ENCODE data around the gene PMEL.

Gene PMEL

DNA sequence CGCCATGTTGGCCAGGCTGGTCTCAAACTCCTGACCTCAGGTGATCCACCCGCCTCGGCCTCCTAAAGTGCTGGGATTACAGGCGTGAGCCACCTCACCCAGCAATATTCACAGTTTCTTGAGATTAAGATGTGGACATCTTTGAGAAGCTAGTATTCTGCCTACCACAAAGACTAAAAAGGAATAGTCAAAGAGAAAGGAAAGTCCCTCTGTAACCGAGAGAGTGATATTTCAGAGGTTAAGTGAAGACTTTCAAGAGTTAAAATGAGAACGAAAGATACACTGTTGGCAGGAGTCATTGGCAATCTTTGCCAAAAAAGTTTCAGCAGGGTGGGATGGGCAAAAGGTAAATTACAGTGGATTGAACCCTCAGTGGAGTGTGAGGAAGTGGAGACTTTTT, 19.3 kb downstream of the PMEL start:
- no peaks in the 10 kb centered on the region for H3K9me3 ChIP-seq
- no peak overlapping the region for H3K27ac ChIP-seq
- H3K4me1 ChIP-seq, result no peaks in the 10 kb centered on the region
- DNase-seq, result no peak
- intact Hi-C loops (cut with DNase I; ENCODE audit: low total_unique reads), result no loop called here
- no peak overlapping the region for H3K4me3 ChIP-seq
- H3K36me3 ChIP-seq, result peaks cover 0 to 63% (median 7%) of the 10 kb centered on the region in 3 donors
- H3K27me3 ChIP-seq, result no peaks in the 10 kb centered on the region
- no peak for TF ChIP-seq CTCF (IDR thresholded peaks at IDR 0.05)

GRCh38 chr12:55942577-55943136, 23.2 kb downstream of the PMEL start:
- Histone ChIP-seq H3K36me3 (peaks cover 0 to 60% (median 3%) of the 10 kb centered on the region in 3 donors), H3K4me3 (no peak overlapping the region), H3K9me3 (no peaks in the 10 kb centered on the region), H3K4me1 (peaks cover 0 to 7% (median 5%) of the 10 kb centered on the region in 4 donors), H3K27me3 (no peaks in the 10 kb centered on the region), H3K27ac (no peak overlapping the region)
- intact Hi-C loops (cut with DNase I; ENCODE audit: low total_unique reads), result no loop called here
- DNase-seq, result no peak
- TF ChIP-seq CTCF (IDR thresholded peaks at IDR 0.05), result no peak

DNA sequence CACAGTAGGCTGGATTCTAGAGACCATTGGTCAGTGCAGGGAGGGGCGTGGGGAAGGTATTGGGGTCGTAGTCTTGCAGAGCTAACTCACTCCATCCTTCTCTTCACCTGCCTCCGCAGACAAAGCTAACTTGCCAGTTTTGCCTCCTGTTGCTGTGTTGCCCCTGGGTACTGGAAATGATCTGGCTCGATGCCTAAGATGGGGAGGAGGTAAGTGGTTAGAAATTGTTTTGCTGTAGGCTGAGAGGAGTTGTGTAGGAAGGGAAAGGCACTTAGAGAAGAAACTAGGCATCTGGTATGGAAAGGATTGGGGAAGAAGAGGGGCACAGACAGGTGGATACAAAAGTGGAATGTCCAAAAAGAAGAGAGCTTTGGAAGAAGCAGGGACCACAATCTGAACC, 23.8 kb downstream of the PMEL start:
- Histone ChIP-seq H3K4me1 (peaks cover 0 to 7% (median 5%) of the 10 kb centered on the region in 4 donors), H3K9me3 (no peaks in the 10 kb centered on the region), H3K4me3 (no peak overlapping the region), H3K27ac (no peak overlapping the region), H3K36me3 (peaks cover 0 to 54% (median 3%) of the 10 kb centered on the region in 3 donors), H3K27me3 (no peaks in the 10 kb centered on the region)
- no peak for TF ChIP-seq CTCF (IDR thresholded peaks at IDR 0.05)
- DNase-seq, result no peak
- intact Hi-C loops (cut with DNase I; ENCODE audit: low total_unique reads), result no loop called here

GRCh38 chr12:55940065-55940732, 25.6 kb downstream of the PMEL start:
- H3K27me3 ChIP-seq, result no peaks in the 10 kb centered on the region
- TF ChIP-seq CTCF (IDR thresholded peaks at IDR 0.05), result peak; percentile 84 to 85
- peak overlapping the region; percentile 37 to 48 for H3K27ac ChIP-seq
- peak; percentile 85 to 90 for DNase-seq
- H3K4me3 ChIP-seq, result peak overlapping the region; percentile 24 to 36
- H3K36me3 ChIP-seq, result peaks cover 0 to 43% (median 3%) of the 10 kb centered on the region in 3 donors
- intact Hi-C loops (cut with DNase I; ENCODE audit: low total_unique reads), result loop anchor here (2.0 kb wide), 1 partner anchor 201 kb away; no protein-coding TSS in a partner anchor
- no peaks in the 10 kb centered on the region for H3K9me3 ChIP-seq
- peaks cover 0 to 7% (median 5%) of the 10 kb centered on the region in 4 donors for H3K4me1 ChIP-seq

- H3K27ac ChIP-seq, result no peak overlapping the region
- intact Hi-C loops (cut with DNase I; ENCODE audit: low total_unique reads), result loop anchor here (5.0 kb wide), 1 partner anchor 107 kb away; no protein-coding TSS in a partner anchor
- TF ChIP-seq CTCF (IDR thresholded peaks at IDR 0.05), result no peak
Measured at GRCh38 chr12:55938826-55939501, 26.9 kb downstream of the PMEL start.

More at GRCh38 chr12:55938826-55939501, 26.9 kb downstream of the PMEL start:
- no peak overlapping the region for H3K4me3 ChIP-seq
- DNase-seq, result no peak
- no peaks in the 10 kb centered on the region for H3K9me3 ChIP-seq
- peaks cover 0 to 31% (median 2%) of the 10 kb centered on the region in 3 donors for H3K36me3 ChIP-seq
- H3K27me3 ChIP-seq, result no peaks in the 10 kb centered on the region
- peaks cover 0 to 11% (median 5%) of the 10 kb centered on the region in 4 donors for H3K4me1 ChIP-seq

Measured in tibial artery (tissue), 4 donors.